Measurements from ENCODE around the gene OASL. TPM values are rescaled to one million over a fixed set of nuclear protein-coding genes. Genes with fewer than 3 reads are reported as not detected.

OASL gene
- total RNA-seq, 1 experiment from 2014 or later = not detected

DNA sequence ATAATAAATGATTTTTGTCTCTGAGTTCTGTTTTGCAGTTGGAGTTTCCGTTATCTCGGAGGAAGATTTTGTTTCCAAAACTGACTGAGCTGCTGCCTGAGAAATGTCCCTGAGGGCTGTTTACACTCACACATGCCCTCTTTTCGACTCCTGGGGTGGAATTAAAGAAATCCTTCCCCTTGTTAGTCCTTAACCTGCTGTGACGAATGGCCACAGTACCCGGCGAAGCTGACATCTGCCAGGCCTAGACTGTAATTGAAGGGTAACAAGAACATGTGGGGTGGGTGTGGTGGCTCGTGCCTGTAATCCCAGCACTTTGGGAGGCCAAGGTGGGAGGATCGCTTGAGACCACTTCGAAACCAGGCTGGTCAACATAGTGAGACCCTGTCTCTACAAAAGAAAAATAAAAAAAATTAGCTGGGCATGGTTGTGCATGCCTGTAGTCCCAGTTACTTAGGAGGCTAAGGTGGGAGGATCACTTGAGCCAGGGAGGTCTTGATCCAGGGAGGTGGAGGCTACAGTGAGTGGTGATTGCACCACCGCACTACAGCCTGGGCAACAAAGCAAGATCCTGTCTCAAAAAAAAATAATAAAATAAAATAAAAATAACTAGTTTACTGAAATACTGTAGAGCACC lies 8.4 kb downstream of the OASL start:
- Histone ChIP-seq H3K4me2 (ENCODE audit: insufficient read depth, insufficient read length, low read length) (no peak overlapping the region), H3K14ac (ENCODE audit: insufficient read depth, low read length) (no peak overlapping the region), H3K9ac (ENCODE audit: extremely low read depth, insufficient read length, low read length) (no peak overlapping the region), H3K79me1 (ENCODE audit: insufficient read depth, low read depth, low read length, poor library complexity, severe bottlenecking) (no peaks in the 10 kb centered on the region), H2BK15ac (ENCODE audit: low read depth, low read length) (no peak overlapping the region), H3K23ac (ENCODE audit: insufficient read length, low read depth, low read length) (no peak overlapping the region), H3K79me2 (ENCODE audit: insufficient read depth, low read length) (no peaks in the 10 kb centered on the region), H3K56ac (ENCODE audit: insufficient read length, low read depth, low read length) (no peak overlapping the region), H4K20me1 (ENCODE audit: control insufficient read depth, insufficient read depth, insufficient read length) (no peaks in the 10 kb centered on the region), H2BK120ac (ENCODE audit: low read depth, low read length, poor library complexity, severe bottlenecking) (no peak overlapping the region), H3K4me1 (ENCODE audit: insufficient read depth, low read length) (peaks cover 4% of the 10 kb centered on the region; the same call in 1 of the 2 replicates), H2AK5ac (ENCODE audit: insufficient read length, low read length) (no peak overlapping the region), H4K91ac (ENCODE audit: insufficient read length, low read depth, low read length) (no peak overlapping the region), H3K27ac (ENCODE audit: insufficient read length, low read depth, low read length) (no peak overlapping the region), H3T11ph (ENCODE audit: low read length) (no peak overlapping the region), H3K9me3 (ENCODE audit: control insufficient read depth, low read depth, low read length) (no peaks in the 10 kb centered on the region), H2BK5ac (ENCODE audit: insufficient read length, low read length) (no peak overlapping the region), H3K23me2 (ENCODE audit: insufficient read length, low read depth, low read length, poor library complexity, severe bottlenecking) (no peaks in the 10 kb centered on the region), H4K5ac (ENCODE audit: insufficient read length, low read depth, low read length) (no peak overlapping the region), H3K27me3 (ENCODE audit: insufficient read depth, low read length) (no peaks in the 10 kb centered on the region), H2BK20ac (ENCODE audit: low read depth, low read length, poor library complexity, severe bottlenecking) (no peak overlapping the region), H2BK12ac (ENCODE audit: insufficient read length, low read depth, low read length) (no peak overlapping the region), H4K8ac (replicated peaks; ENCODE audit: insufficient read length, low read depth, low read length) (no peak overlapping the region), H3K18ac (ENCODE audit: insufficient read length, low read depth, low read length) (no peak overlapping the region), H3K4ac (ENCODE audit: low read depth, low read length) (no peak overlapping the region), H2AFZ (ENCODE audit: low read length) (no peak overlapping the region)
- peaks cover 14% of the 10 kb centered on the region in 2 experiments for H3K4me1 Mint-ChIP-seq
- H3K27ac Mint-ChIP-seq = peak overlapping the region in 1 of 3 experiments; percentile 20; a peak in 1 of 7 replicates
- no peaks in the 10 kb centered on the region; the same call in none of the 2 replicates for H3K27me3 Mint-ChIP-seq (ENCODE audit: low read depth)
- H3K9me3 Mint-ChIP-seq = no peaks in the 10 kb centered on the region; a peak in 2 of 5 replicates
- DNase-seq = no peak
- no peaks in the 10 kb centered on the region; a peak in 1 of 7 replicates for H3K36me3 Mint-ChIP-seq (ENCODE audit: insufficient read depth in 1 of 3, low read depth in 3 of 3)
- no peak for TF ChIP-seq CTCF (conservative IDR thresholded peaks at IDR 0.05)
- H3K4me3 Mint-ChIP-seq = no peak overlapping the region
- no CpG with 5 or more reads among the region's 10 CpGs for WGBS (ENCODE audit: extremely low coverage, insufficient read length, low lambda C conversion rate)

Data from H9 (cell line).